Loucy (cell line): ENCODE results near the gene BBC3.

Experiments used
- CTCF ChIP-seq: fragments of 200-600 bp; sonication (generic); conservative IDR thresholded peaks from 2 replicates; pipeline ENCODE4 v1.5.1; 2014; ENCODE audit warnings: mild to moderate bottlenecking, antibody characterized with exemption, low read length
- EZH2phosphoT487 ChIP-seq: fragments of 200-600 bp; IDR thresholded peaks from 2 replicates; pipeline ENCODE4 v1.6.1; 2018; ENCODE audit warnings: antibody characterized with exemption, mild to moderate bottlenecking, moderate library complexity, borderline replicate concordance

GRCh38 chr19:47264629-47265028 is 33.6 kb upstream of the BBC3 start:
- TF ChIP-seq CTCF (no peak), EZH2phosphoT487 (no peak)
